ENCODE data around the gene DBN1.
"Not testable (repeated sequence)": the region's sequence is repeated elsewhere in the genome, so short reads cannot be mapped to it uniquely, and the experiment has no call there.

Gene DBN1

GRCh38 chr5:177425801-177426565 lies 47.5 kb downstream of the DBN1 start:
- peak overlapping the region; percentile 55 for H3K4me3 ChIP-seq (ENCODE audit: low read depth, low read length)
- TF ChIP-seq, protein P1, sequence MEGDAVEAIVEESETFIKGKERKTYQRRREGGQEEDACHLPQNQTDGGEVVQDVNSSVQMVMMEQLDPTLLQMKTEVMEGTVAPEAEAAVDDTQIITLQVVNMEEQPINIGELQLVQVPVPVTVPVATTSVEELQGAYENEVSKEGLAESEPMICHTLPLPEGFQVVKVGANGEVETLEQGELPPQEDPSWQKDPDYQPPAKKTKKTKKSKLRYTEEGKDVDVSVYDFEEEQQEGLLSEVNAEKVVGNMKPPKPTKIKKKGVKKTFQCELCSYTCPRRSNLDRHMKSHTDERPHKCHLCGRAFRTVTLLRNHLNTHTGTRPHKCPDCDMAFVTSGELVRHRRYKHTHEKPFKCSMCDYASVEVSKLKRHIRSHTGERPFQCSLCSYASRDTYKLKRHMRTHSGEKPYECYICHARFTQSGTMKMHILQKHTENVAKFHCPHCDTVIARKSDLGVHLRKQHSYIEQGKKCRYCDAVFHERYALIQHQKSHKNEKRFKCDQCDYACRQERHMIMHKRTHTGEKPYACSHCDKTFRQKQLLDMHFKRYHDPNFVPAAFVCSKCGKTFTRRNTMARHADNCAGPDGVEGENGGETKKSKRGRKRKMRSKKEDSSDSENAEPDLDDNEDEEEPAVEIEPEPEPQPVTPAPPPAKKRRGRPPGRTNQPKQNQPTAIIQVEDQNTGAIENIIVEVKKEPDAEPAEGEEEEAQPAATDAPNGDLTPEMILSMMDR (IDR thresholded peaks at IDR 0.05; ENCODE audit: control insufficient read depth, extremely low read depth, insufficient read depth): no peak
- peak; percentile 100 for DNase-seq (ENCODE audit: low read depth)

DNA sequence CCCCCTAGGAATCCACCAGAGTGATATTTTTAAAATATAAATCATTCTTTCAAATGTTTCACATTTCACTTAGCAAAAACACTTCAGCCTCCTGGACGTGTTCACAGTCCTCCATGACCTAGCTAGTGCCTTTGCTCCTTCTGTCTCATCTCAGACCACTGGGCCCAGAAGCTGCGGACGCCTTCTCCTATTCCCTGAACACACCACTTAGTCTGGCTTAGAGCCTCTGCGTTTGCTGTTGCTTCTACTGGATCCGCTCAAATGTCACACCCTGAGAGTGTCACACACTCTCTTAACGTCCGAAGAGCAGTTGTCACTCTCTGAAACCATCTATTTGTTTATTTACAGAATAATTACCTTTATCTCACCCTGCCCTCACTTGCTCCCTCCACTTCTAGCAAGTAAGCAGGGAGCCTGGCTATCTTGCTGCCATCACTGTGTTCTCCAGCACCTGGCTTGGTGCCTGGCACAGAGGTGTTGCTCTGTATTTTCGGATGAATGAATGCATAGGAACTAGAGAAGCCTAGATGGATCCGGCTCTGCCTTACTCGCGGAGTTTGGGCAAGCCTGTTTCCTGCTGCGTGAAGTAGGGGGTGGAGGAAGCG lies 48.1 kb downstream of the DBN1 start:
- no peak for DNase-seq (ENCODE audit: low read depth)
- TF ChIP-seq, protein P1 (IDR thresholded peaks at IDR 0.05; ENCODE audit: control insufficient read depth, extremely low read depth, insufficient read depth): no peak

GRCh38 chr5:177423671-177424070 lies 49.8 kb downstream of the DBN1 start:
- no peak overlapping the region for H3K4me3 ChIP-seq (ENCODE audit: low read depth, low read length)
- DNase-seq (ENCODE audit: low read depth): no peak
- TF ChIP-seq, protein P1 (IDR thresholded peaks at IDR 0.05; ENCODE audit: control insufficient read depth, extremely low read depth, insufficient read depth): no peak

More for the DNA sequence above, 48.1 kb downstream of the DBN1 start:
- peak overlapping the region; percentile 55 for H3K4me3 ChIP-seq (ENCODE audit: low read depth, low read length)

DNA sequence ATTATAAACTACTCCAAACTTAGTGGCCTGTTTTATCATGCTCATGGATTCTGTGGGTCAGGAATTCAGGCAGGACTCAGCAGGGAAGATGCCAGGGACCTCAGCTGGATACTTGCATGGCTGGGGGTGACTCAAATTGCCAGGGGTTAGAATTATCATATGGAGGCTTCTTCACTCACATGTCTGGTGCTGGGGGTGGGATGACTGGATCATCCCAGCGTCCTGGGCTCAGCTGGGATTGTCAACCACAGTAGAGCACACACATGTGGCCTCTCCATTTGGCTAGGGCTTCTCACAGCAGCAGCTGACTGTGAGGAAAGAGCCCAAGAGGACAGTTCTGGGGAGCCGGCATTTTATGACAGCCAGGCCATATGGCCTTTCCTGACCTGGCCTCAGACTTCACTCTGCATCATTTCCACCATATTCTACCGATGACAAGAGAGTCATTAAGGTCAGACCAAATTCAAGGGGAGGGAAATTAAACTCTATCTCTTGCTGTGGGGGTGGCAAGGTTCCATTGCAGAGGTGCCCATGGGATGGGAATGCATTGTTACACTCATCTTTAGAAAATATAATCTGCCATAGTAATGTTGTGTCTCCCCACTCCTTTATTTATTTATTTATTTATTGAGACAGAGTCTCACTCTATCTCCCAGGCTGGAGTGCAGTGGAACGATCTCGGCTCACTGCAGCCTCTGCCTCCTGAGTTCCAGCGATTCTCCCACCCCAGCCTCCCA lies 52.2 kb downstream of the DBN1 start:
- TF ChIP-seq, protein P1 (IDR thresholded peaks at IDR 0.05; ENCODE audit: control insufficient read depth, extremely low read depth, insufficient read depth): no peak
- DNase-seq (ENCODE audit: low read depth): no peak
- no peak overlapping the region for H3K4me3 ChIP-seq (ENCODE audit: low read depth, low read length)

- H3K4me3 ChIP-seq (ENCODE audit: low read depth, low read length); DNase-seq (ENCODE audit: low read depth): not testable (repeated sequence)
Measured at GRCh38 chr5:177420472-177420871, 53.0 kb downstream of the DBN1 start.

DNA sequence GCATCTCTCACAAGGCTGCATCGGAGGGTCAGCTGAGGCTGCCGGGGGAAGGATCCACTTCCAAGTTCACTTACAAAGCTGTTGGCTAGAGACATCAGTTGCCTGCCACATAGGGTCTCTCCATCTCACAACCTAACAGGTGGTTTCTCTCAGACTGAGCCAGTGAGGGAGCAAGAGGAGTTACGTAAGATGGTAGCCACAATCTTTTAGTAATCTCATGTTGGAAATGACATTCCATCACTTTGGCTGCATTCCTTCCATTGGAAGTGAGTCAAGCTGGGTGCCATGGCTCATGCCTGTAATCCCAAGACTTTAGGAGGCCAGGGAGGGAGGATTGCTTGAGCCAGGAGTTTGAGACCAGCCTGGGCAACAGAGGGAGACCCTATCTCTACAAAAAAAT lies 54.4 kb downstream of the DBN1 start:
- DNase-seq (ENCODE audit: low read depth): no peak
- no peak overlapping the region for H3K4me3 ChIP-seq (ENCODE audit: low read depth, low read length)
- TF ChIP-seq, protein P1 (IDR thresholded peaks at IDR 0.05; ENCODE audit: control insufficient read depth, extremely low read depth, insufficient read depth): no peak

- not testable (repeated sequence) for DNase-seq (ENCODE audit: low read depth); H3K4me3 ChIP-seq (ENCODE audit: low read depth, low read length)
Measured at GRCh38 chr5:177417081-177417480, 56.4 kb downstream of the DBN1 start.
